Liver (tissue), 9 donors: Measurements from ENCODE around the gene SPTB. TPM values are rescaled to one million over a fixed set of nuclear protein-coding genes. Genes with fewer than 3 reads are reported as not detected.

Experiments used
- DNase-seq: peaks from one replicate; pipeline ENCODE4 v3.0.0-alpha.2; 2017; ENCODE audit warnings: low spot score
- H3K27ac ChIP-seq, 2 donors: one replicate each; pipeline ENCODE4 v1.7.0; 2013; ENCODE audit warnings: inconsistent platforms in 2 of 2, low read length in 2 of 2, control low read depth in 1 of 2, low read depth in 1 of 2, mild to moderate bottlenecking in 1 of 2
- H3K27me3 ChIP-seq, 4 donors: one replicate each; pipeline versions ENCODE4 v1.6.1 to v1.7.0; 2013; ENCODE audit warnings: low read length in 3 of 4, inconsistent platforms in 1 of 4, mild to moderate bottlenecking in 1 of 4, moderate library complexity in 1 of 4; ENCODE audit not compliant: control insufficient read depth in 4 of 4, insufficient read depth in 4 of 4
- H3K36me3 ChIP-seq, 4 donors: one replicate each; pipeline versions ENCODE4 v1.6.1 to v1.7.0; 2013; ENCODE audit warnings: low read length in 3 of 4, mild to moderate bottlenecking in 3 of 4, low read depth in 1 of 4, moderate library complexity in 1 of 4; ENCODE audit not compliant: control insufficient read depth in 4 of 4, insufficient read depth in 3 of 4
- H3K4me1 ChIP-seq, 4 donors: one replicate each; pipeline versions ENCODE4 v1.6.1 to v1.7.0; 2013; ENCODE audit warnings: low read length in 3 of 4, mild to moderate bottlenecking in 3 of 4, moderate library complexity in 1 of 4; ENCODE audit not compliant: control insufficient read depth in 4 of 4, insufficient read depth in 4 of 4
- H3K4me3 ChIP-seq, 3 donors: one replicate each; pipeline versions ENCODE4 v1.6.1 to v1.7.0; 2013; ENCODE audit warnings: low read length in 3 of 3, control low read depth in 1 of 3, low read depth in 1 of 3, mild to moderate bottlenecking in 1 of 3
- H3K9ac ChIP-seq, 2 donors: one replicate each; pipeline ENCODE4 v1.7.0; 2013; ENCODE audit warnings: low read length in 2 of 2, mild to moderate bottlenecking in 2 of 2, moderate library complexity in 2 of 2, control low read depth in 1 of 2, low read depth in 1 of 2
- H3K9me3 ChIP-seq, 4 donors: one replicate each; pipeline versions ENCODE4 v1.6.1 to v1.7.0; 2013; ENCODE audit warnings: low read length in 3 of 4; ENCODE audit not compliant: control insufficient read depth in 4 of 4
- CTCF ChIP-seq: fragments of 150-350 bp; IDR thresholded peaks from 2 replicates; pipeline ENCODE4 v1.5.1; 2017; ENCODE audit warnings: improper control_type of control experiment, low read depth, low read length; ENCODE audit not compliant: missing input control
- EGR1 ChIP-seq, 2 donors: IDR thresholded peaks; 2 replicates each; pipeline ENCODE4 v1.6.1; 2016 to 2018; ENCODE audit warnings: antibody characterized with exemption in 2 of 2, low read depth in 2 of 2
- FOXA1 ChIP-seq: IDR thresholded peaks from 2 replicates; pipeline ENCODE4 v1.6.1; 2016; ENCODE audit warnings: antibody characterized with exemption
- FOXA2 ChIP-seq: IDR thresholded peaks from 2 replicates; pipeline ENCODE4 v1.6.1; 2016; ENCODE audit warnings: antibody characterized with exemption
- GABPA ChIP-seq, 2 donors: IDR thresholded peaks in 1 of 2; conservative IDR thresholded peaks in 1 of 2; 2 replicates each; pipeline ENCODE4 v1.6.1; 2016; ENCODE audit warnings: antibody characterized with exemption in 2 of 2, mild to moderate bottlenecking in 1 of 2, moderate library complexity in 1 of 2
- HNF4G ChIP-seq: IDR thresholded peaks from 2 replicates; pipeline ENCODE4 v1.6.1; 2016; ENCODE audit warnings: antibody characterized with exemption
- JUND ChIP-seq, 2 donors: IDR thresholded peaks; 2 replicates each; pipeline ENCODE4 v1.6.1; 2016; ENCODE audit warnings: antibody characterized with exemption in 2 of 2
- MAX ChIP-seq: IDR thresholded peaks from 2 replicates; pipeline ENCODE4 v1.6.1; 2016; ENCODE audit warnings: antibody characterized with exemption
- NR2F2 ChIP-seq: IDR thresholded peaks from 2 replicates; pipeline ENCODE4 v1.6.1; 2016; ENCODE audit warnings: antibody characterized with exemption
- RAD21 ChIP-seq, 2 donors: IDR thresholded peaks; 2 replicates each; pipeline ENCODE4 v1.6.1; 2016; ENCODE audit warnings: antibody characterized with exemption in 2 of 2, mild to moderate bottlenecking in 2 of 2
- RXRA ChIP-seq, 2 donors: IDR thresholded peaks; 2 replicates each; pipeline ENCODE4 v1.6.1; 2017 to 2018; ENCODE audit warnings: antibody characterized with exemption in 2 of 2, mild to moderate bottlenecking in 1 of 2
- SP1 ChIP-seq: IDR thresholded peaks from 2 replicates; pipeline ENCODE4 v1.6.1; 2018; ENCODE audit warnings: antibody characterized with exemption, mild to moderate bottlenecking
- TAF1 ChIP-seq: conservative IDR thresholded peaks from 2 replicates; pipeline ENCODE4 v1.6.1; 2016; ENCODE audit warnings: antibody characterized with exemption, mild to moderate bottlenecking
- YY1 ChIP-seq: IDR thresholded peaks from 2 replicates; pipeline ENCODE4 v1.6.1; 2016; ENCODE audit warnings: antibody characterized with exemption, mild to moderate bottlenecking
- ZBTB33 ChIP-seq: IDR thresholded peaks from 2 replicates; pipeline ENCODE4 v1.6.1; 2016; ENCODE audit warnings: antibody characterized with exemption
- WGBS: extraction: QIAGEN DNeasy Blood & Tissue Kit; methylation state at CpG from one replicate; pipeline ENCODE4 v1.1.7; 2013; 5-methylcytosine and 5-hydroxymethylcytosine counted together
- polyA plus RNA-seq, 2 donors: library from polyadenylated mRNA; stranded (reverse) in 1 of 2; unstranded in 1 of 2; fragments of 200-250 nt in 1 of 2; fragments of >200 nt in 1 of 2; fragmentation: Nextera tagmentation in 1 of 2; extraction: Ambion mirVana in 1 of 2; gene quantifications; one replicate each; pipeline versions ENCODE4 v1.2.1 to v1.2.3, GENCODE V29; 2013 to 2015
- total RNA-seq, 2 donors: library from RNA; depleted of rRNA; stranded (reverse); fragments of >200 nt; gene quantifications; one replicate each; pipeline ENCODE4 v1.2.3, GENCODE V29; 2014
- TF ChIP-seq, protein P1 (sequence below): IDR thresholded peaks from 2 replicates; pipeline ENCODE4 v1.6.1; 2016; ENCODE audit warnings: antibody characterized with exemption
- TF ChIP-seq, protein P2 (sequence below): IDR thresholded peaks from 2 replicates; pipeline ENCODE4 v1.6.1; 2016; ENCODE audit warnings: antibody characterized with exemption, mild to moderate bottlenecking
- donor health status: healthy.
- donor health status: healthy.
- donor health status: healthy.
- donor health status: healthy.
- donor health status: healthy.

SPTB gene
- total and polyA plus RNA-seq, 4 donors = 0.12 to 332 (median 0.26) TPM

DNA sequence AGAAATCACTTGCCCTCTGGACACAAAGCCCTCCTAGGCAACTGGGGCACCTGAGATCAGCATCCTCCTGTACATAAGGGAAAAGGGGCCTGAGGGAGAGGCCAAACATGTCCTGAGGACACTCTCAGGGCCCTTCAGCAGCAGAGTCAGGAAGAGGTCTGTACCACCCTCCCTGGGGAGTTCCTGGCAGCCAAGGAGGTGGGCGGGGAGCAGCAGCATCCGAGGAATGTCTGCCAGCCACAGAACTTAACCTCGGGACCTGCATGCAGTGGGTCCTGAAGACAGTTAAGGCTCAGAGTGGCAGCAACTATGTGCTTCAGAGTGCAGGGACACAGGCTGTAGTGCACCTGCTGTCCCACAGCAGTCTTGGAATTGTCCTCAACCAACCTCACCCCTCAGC is 62.1 kb downstream of the SPTB start:
- no peaks in the 10 kb centered on the region for H3K9me3 ChIP-seq
- no peak overlapping the region for H3K27ac ChIP-seq
- H3K4me1 ChIP-seq = no peaks in the 10 kb centered on the region
- DNase-seq = no peak
- H3K9ac ChIP-seq = no peak overlapping the region
- WGBS = 74% methylated on average over 3 of the region's 3 CpGs
- TF ChIP-seq, protein P1, sequence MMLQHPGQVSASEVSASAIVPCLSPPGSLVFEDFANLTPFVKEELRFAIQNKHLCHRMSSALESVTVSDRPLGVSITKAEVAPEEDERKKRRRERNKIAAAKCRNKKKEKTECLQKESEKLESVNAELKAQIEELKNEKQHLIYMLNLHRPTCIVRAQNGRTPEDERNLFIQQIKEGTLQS = no peak
- TF ChIP-seq, protein P2, sequence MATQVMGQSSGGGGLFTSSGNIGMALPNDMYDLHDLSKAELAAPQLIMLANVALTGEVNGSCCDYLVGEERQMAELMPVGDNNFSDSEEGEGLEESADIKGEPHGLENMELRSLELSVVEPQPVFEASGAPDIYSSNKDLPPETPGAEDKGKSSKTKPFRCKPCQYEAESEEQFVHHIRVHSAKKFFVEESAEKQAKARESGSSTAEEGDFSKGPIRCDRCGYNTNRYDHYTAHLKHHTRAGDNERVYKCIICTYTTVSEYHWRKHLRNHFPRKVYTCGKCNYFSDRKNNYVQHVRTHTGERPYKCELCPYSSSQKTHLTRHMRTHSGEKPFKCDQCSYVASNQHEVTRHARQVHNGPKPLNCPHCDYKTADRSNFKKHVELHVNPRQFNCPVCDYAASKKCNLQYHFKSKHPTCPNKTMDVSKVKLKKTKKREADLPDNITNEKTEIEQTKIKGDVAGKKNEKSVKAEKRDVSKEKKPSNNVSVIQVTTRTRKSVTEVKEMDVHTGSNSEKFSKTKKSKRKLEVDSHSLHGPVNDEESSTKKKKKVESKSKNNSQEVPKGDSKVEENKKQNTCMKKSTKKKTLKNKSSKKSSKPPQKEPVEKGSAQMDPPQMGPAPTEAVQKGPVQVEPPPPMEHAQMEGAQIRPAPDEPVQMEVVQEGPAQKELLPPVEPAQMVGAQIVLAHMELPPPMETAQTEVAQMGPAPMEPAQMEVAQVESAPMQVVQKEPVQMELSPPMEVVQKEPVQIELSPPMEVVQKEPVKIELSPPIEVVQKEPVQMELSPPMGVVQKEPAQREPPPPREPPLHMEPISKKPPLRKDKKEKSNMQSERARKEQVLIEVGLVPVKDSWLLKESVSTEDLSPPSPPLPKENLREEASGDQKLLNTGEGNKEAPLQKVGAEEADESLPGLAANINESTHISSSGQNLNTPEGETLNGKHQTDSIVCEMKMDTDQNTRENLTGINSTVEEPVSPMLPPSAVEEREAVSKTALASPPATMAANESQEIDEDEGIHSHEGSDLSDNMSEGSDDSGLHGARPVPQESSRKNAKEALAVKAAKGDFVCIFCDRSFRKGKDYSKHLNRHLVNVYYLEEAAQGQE = no peak
- TF ChIP-seq FOXA2 (no peak), RXRA (IDR thresholded peaks at IDR 0.05) (no peak), YY1 (no peak), GABPA (IDR thresholded peaks at IDR 0.05 in 1 of 2, conservative IDR thresholded peaks at IDR 0.05 in 1 of 2) (no peak), MAX (no peak), HNF4G (no peak), NR2F2 (no peak), SP1 (no peak), CTCF (no peak), EGR1 (IDR thresholded peaks at IDR 0.05; ENCODE audit: low read depth in 2 of 2) (no peak), TAF1 (no peak), FOXA1 (no peak), RAD21 (IDR thresholded peaks at IDR 0.05) (no peak), ZBTB33 (no peak), JUND (IDR thresholded peaks at IDR 0.05) (no peak)
- H3K27me3 ChIP-seq = no peaks in the 10 kb centered on the region
- H3K4me3 ChIP-seq = no peak overlapping the region
- H3K36me3 ChIP-seq = no peaks in the 10 kb centered on the region

GRCh38 chr14:64816221-64816783 is 63.4 kb downstream of the SPTB start:
- no peak overlapping the region for H3K4me3 ChIP-seq
- WGBS = 89% methylated on average over 6 of the region's 6 CpGs

More at GRCh38 chr14:64816221-64816783, 63.4 kb downstream of the SPTB start:
- Histone ChIP-seq H3K9me3 (no peaks in the 10 kb centered on the region), H3K27ac (no peak overlapping the region), H3K27me3 (no peaks in the 10 kb centered on the region), H3K4me1 (peaks cover 0 to 3% (median 0%) of the 10 kb centered on the region in 4 donors), H3K9ac (no peak overlapping the region), H3K36me3 (no peaks in the 10 kb centered on the region)
- TF ChIP-seq HNF4G (no peak), EGR1 (IDR thresholded peaks at IDR 0.05; ENCODE audit: low read depth in 2 of 2) (no peak), CTCF (no peak), NR2F2 (no peak), RAD21 (IDR thresholded peaks at IDR 0.05) (no peak), YY1 (no peak), JUND (IDR thresholded peaks at IDR 0.05) (no peak), SP1 (no peak), TAF1 (no peak)
- TF ChIP-seq, protein P2 = no peak
- DNase-seq = no peak
